Mucosa of gallbladder (tissue), 1 donor: ENCODE data around the gene AP5Z1. TPM values are rescaled to one million over a fixed set of nuclear protein-coding genes. Genes with fewer than 3 reads are reported as not detected.

Experiments used
- DNase-seq: peaks from one replicate; pipeline ENCODE4 v3.0.0-alpha.2; 2020; ENCODE audit warnings: low spot score
- total RNA-seq: library from RNA; stranded (reverse); gene quantifications from one replicate; pipeline ENCODE4 v1.2.1, GENCODE V29; 2021
- donor health status: DM: no; HTN: no; CAD: no.

The AP5Z1 gene
- total RNA-seq = 45.0 TPM

DNA sequence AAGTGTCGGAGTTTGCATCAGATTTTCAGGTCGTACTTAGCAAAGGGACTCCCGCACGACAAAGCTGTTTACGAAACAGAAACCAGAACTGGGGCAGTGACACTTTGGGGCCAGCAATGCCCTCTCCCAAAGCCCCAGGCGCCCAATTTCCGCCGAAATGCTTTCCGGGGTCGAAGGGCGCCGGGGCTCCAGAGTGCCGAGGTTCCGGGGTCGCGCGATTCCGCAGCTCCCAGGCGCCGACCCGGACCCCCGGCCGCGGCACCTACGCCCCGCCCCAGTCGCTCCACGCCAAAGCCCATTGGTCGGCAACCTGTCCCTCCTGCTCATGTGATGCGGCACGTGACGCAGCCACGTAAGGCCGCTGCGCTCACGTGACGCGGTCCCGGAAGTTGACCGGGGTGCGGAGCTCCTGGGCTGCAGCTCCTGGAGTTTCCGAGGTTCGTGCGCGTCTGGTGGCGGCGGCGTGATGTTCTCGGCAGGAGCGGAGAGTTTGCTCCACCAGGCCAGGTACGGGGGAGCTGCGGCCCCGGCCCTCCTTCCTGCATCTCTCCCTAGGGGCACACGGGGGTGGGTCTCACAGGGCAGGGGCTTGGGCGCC is at the start of gene AP5Z1:
Gene AP5Z1, plus strand, starts transcription at position 374 of the 598 bp plus-strand sequence. Its CDS starts 93 bp downstream, at position 467.
- DNase-seq = peak; percentile 96

GRCh38 chr7:4725850-4726450 is 49.5 kb upstream of the AP5Z1 start:
- no peak for DNase-seq

DNA sequence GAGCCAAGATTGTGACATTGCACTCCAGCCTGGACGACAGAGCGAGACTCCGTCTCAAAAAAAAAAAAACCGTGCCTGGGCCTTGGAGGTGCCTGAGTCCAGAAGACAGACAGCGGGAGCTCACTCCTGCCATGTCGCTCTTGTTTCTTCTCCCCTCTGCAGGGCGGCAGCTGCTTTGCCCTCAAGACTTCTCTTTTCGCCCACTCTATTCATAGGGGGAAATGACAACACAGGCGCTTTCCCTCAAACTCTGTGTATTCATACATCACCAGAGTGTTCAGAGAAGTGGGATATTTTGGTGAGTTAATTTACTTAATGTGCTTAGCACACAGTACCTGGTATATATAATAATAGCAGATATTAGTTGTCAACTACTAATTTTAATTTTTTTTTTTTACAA is 48.9 kb upstream of the AP5Z1 start:
- no peak for DNase-seq

DNA sequence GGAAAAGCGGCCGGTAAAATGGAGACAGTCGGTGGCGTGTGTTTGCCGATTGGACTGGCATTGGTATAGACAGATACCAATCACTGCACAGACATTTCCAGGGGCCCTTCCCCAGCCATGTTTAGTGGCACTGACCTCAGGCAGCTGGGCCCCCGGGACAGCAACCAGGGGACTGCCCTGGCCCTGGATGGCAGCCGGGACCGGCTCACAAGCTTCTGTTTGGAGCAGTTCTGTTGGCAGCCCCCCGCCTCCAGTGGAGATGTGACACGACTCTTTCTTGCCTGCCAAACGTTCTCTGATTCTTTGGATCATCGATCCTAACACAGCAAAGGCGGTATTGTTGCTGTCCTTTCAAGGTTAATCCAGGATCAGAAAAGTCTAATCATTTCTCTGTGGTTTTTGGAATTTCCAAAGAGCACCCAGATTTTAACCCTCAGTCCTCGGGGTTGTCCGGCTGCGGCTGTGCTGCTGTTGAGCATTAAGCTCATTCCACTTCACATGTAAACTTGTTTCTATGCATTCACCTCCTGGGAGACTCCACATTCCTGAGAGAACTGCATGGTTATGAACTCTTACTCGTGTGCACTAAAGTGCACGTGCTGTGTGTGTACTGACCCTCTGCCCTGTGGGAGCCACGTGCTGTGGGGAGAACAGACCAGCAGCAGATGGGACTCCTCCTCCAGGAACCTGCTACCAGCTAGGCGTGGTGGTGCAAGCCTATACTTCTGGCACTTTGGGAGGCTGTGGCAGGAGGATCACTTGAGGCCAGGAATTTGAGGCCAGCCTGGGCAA is 47.3 kb upstream of the AP5Z1 start:
- DNase-seq = no peak

- DNase-seq = no peak
These were observed 46.2 kb upstream of the AP5Z1 start for GRCh38 chr7:4729266-4729665.

- no peak for DNase-seq
These were observed 45.1 kb upstream of the AP5Z1 start for GRCh38 chr7:4730276-4730675.

GRCh38 chr7:4730971-4731370 is 44.5 kb upstream of the AP5Z1 start:
- no peak for DNase-seq

GRCh38 chr7:4731803-4732202 is 43.6 kb upstream of the AP5Z1 start:
- no peak for DNase-seq

DNA sequence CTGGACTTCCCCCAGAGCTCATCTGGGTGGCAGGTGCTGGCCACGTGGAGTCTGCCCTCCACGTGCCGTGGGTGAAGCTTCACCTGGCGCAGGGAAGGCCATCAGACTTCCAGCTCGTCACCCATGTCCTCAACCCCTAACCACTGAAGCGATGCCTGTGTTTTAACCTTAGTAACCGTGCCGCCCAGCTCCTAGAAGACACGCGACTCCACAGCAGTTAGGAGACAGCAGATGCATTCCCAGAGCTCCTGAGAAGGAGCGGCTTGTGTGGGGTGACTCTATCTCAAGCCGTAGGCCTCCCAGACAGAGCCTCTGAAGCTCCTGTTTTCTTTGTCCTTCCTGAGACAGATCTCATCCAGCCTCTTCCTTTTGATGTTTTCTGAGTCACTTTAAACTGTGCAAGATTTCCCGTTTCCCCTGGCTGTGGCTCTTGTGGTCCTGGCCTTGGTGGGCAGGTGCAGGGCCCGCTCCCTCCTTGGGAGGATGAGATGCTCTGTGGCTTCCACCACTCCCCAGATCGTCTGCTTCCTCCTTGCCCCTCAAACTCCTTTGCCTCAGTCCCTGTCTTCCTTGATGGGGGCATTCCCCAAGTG is 41.4 kb upstream of the AP5Z1 start:
- no peak for DNase-seq

- DNase-seq = no peak
These were observed 40.7 kb upstream of the AP5Z1 start for GRCh38 chr7:4734587-4735345.

DNA sequence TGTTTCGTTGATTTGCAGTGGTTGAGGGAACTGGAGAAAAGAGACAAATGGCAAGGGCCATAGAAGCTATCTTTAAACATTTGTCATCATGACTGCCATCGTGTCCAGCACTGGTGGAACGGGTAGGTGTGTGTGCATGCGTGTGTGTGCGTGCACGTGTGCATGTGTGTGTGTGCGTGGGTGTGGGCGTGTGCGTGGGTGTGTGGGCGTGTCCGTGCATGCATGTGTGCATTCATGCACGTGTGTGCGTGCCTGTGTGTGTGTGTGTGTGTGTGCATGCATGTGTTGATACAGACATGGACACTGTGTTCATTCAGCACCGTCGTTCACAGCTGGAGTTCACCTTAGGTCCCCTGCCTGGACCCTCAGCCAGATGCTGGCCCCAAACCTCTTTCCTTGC is 38.1 kb upstream of the AP5Z1 start:
- DNase-seq = no peak

- DNase-seq = peak; percentile 44
These were observed 36.5 kb upstream of the AP5Z1 start for GRCh38 chr7:4738711-4739527.

- peak; percentile 35 for DNase-seq
These were observed 35.9 kb upstream of the AP5Z1 start for GRCh38 chr7:4739528-4739992.

DNA sequence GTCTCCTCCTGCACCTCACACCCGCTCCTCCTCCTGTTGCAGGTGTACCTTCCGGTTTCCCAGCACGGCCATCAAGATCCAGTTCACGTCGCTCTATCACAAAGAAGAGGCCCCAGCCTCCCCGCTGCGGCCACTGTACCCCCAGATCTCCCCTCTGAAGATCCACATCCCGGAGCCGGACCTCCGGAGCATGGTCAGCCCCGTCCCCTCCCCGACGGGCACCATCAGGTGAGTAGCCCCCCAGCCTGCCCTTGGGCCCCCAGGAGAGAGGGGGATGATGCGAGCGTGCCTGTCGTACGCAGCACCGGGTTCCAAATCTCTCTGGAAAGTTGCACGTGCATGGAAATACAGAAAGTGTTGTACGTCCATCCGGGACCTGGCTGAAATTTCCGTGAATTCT is 34.6 kb upstream of the AP5Z1 start:
- DNase-seq = no peak

- peak; percentile 63 for DNase-seq
These were observed 33.3 kb upstream of the AP5Z1 start for GRCh38 chr7:4742051-4742573.

GRCh38 chr7:4742852-4743251 is 32.6 kb upstream of the AP5Z1 start:
- no peak for DNase-seq

- peak; percentile 96 for DNase-seq
These were observed 30.8 kb upstream of the AP5Z1 start for GRCh38 chr7:4744391-4745264.

DNA sequence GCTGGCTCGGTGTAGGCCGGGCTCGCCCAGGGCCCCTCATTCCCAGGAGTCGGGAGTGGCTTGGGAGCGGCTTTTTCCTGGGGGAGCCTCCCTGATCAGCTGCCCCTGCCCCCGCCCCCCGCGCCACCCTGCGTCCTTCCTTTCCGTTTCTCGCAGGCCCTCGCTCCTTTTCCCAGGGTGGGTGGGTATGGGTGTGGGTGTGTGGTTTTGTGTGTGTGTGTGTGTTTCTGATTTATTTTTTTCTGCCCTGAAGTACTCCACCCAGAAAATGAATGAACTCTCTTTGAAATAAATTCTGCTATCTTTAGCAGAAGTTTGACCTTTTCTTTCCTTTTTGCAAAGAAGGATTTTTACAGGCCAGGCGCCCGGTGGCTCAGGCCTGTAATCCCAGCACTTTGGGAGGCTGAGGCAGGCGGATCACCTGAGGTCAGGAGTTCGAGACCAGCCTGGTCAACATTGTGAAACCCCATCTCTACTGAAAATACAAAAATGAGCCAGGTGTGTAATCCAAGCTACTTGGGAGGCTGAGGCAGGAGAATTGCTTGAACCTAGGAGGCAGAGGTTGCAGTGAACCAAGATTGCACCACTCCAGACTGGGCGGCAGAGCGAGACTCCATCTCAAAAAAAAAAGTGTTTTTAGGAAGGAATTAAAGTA is 30.0 kb upstream of the AP5Z1 start:
- no peak for DNase-seq
